HCT116 (cell line): ENCODE results near the gene CAMKK2. TPM values are rescaled to one million over a fixed set of nuclear protein-coding genes. Genes with fewer than 3 reads are reported as not detected.

Experiments used
- ATAC-seq: fragments of 200-7000 bp; cut with Tn5 transposase; 2 replicates; pipeline ENCODE4 v1.9.1; 2020; ENCODE audit warnings: mild to moderate bottlenecking, moderate library complexity
- BruUV-seq: library from RNA; stranded (reverse); fragments of 400-500 nt; replicated peaks from 2 replicates; lab custom pipeline; 2021; lab: Mats Ljungman, UMichigan
- CTCF ChIA-PET: fragments of 300-600 bp; sonication (Branson Sonifier 250); formaldehyde crosslinking; loops from one replicate; lab custom pipeline; 2021; ENCODE audit warnings: antibody characterized with exemption; lab: Charles Lee
- POLR2A ChIA-PET: fragments of 300-600, 350-600 bp; sonication (Branson Sonifier 250); formaldehyde crosslinking; loops from one replicate; lab custom pipeline; 2021; ENCODE audit warnings: antibody characterized with exemption; lab: Charles Lee
- RAD21 ChIA-PET, 2 experiments: fragments of 300-600 bp; sonication (Branson Sonifier 250); formaldehyde crosslinking; loops; one replicate each; lab custom pipeline; 2023; ENCODE audit warnings: low total read pairs in 2 of 2; ENCODE audit not compliant: uncharacterized antibody in 2 of 2, unreplicated experiment in 2 of 2, low non-redundant PET in 1 of 2; lab: Charles Lee
- DNase-seq: peaks from one replicate; pipeline ENCODE4 v3.0.0-alpha.2; 2010; ENCODE audit warnings: low read depth, low spot score
- H2AFZ ChIP-seq: fragments of 200-600 bp; shearing (Covaris generic), sonication (generic); 2 replicates; pipeline ENCODE4 v1.6.1; 2017; ENCODE audit warnings: low read depth, mixed run types, mixed read lengths, antibody characterized with exemption, low read length; ENCODE audit not compliant: poor library complexity, severe bottlenecking
- H3K27ac ChIP-seq: 2 replicates; pipeline ENCODE4 v1.5.1; 2012; ENCODE audit warnings: low read depth, low read length
- H3K27me3 ChIP-seq: fragments of 200-600 bp; sonication (generic); 2 replicates; pipeline ENCODE4 v1.6.1; 2016; ENCODE audit warnings: mixed run types, low read length, mixed read lengths; ENCODE audit not compliant: insufficient read depth
- H3K36me3 ChIP-seq, 2 experiments: fragments of 200-500 bp in 1 of 2; fragments of 200-600 bp in 1 of 2; sonication (Bioruptor generic) in 1 of 2; sonication (generic) in 1 of 2; 2 replicates each; pipeline versions ENCODE4 v1.5.1 to v1.6.1; 2014 to 2016; ENCODE audit warnings: low read length in 2 of 2, inconsistent platforms in 1 of 2, mixed read lengths in 1 of 2, mixed run types in 1 of 2; ENCODE audit not compliant: insufficient read depth in 2 of 2, control insufficient read depth in 1 of 2
- H3K4me1 ChIP-seq, 2 experiments: fragments of 200-600 bp in 1 of 2; sonication (generic) in 1 of 2; 2 replicates each; pipeline versions ENCODE4 v1.5.1 to v1.6.1; 2012 to 2017; ENCODE audit warnings: low read length in 2 of 2, inconsistent platforms in 1 of 2, mild to moderate bottlenecking in 1 of 2, mixed read lengths in 1 of 2, mixed run types in 1 of 2, moderate library complexity in 1 of 2; ENCODE audit not compliant: insufficient read depth in 2 of 2, control insufficient read depth in 1 of 2
- H3K4me2 ChIP-seq: fragments of 200-600 bp; sonication (generic); 2 replicates; pipeline ENCODE4 v1.6.1; 2017; ENCODE audit warnings: mixed run types, low read length, mixed read lengths
- H3K4me3 ChIP-seq, 2 experiments: fragments of 200-600 bp in 1 of 2; sonication (generic) in 1 of 2; replicated peaks in 1 of 2; 2 replicates each; pipeline ENCODE4 v1.5.1; 2011 to 2016; ENCODE audit warnings: low read length in 2 of 2, control low read depth in 1 of 2, low read depth in 1 of 2, mild to moderate bottlenecking in 1 of 2, mixed read lengths in 1 of 2, mixed run types in 1 of 2
- H3K79me2 ChIP-seq: fragments of 200-600 bp; sonication (generic); 2 replicates; pipeline ENCODE4 v1.6.1; 2017; ENCODE audit warnings: mild to moderate bottlenecking, mixed run types, low read length, moderate library complexity, mixed read lengths; ENCODE audit not compliant: insufficient read depth
- H3K9ac ChIP-seq: fragments of 200-600 bp; sonication (generic); 2 replicates; pipeline ENCODE4 v1.6.1; 2016; ENCODE audit warnings: low read length, mixed read lengths
- H3K9me2 ChIP-seq: fragments of 200-600 bp; sonication (generic), shearing (Covaris generic); 2 replicates; pipeline ENCODE4 v1.6.1; 2017; ENCODE audit warnings: mixed run types, mild to moderate bottlenecking, moderate library complexity; ENCODE audit not compliant: insufficient read depth
- H3K9me3 ChIP-seq, 2 experiments: fragments of 200-500 bp in 1 of 2; fragments of 200-600 bp in 1 of 2; sonication (Bioruptor generic) in 1 of 2; sonication (generic) in 1 of 2; 2 replicates each; pipeline ENCODE4 v1.6.1; 2014 to 2017; ENCODE audit warnings: low read length in 2 of 2, mixed read lengths in 2 of 2, inconsistent platforms in 1 of 2, low read depth in 1 of 2, mild to moderate bottlenecking in 1 of 2, mixed run types in 1 of 2, moderate library complexity in 1 of 2; ENCODE audit not compliant: control insufficient read depth in 1 of 2, insufficient read depth in 1 of 2
- H4K20me1 ChIP-seq: fragments of 200-600 bp; sonication (generic), shearing (Covaris generic); 2 replicates; pipeline ENCODE4 v1.6.1; 2017; ENCODE audit warnings: mixed run types, mild to moderate bottlenecking, moderate library complexity; ENCODE audit not compliant: insufficient read depth
- CEBPB ChIP-seq: IDR thresholded peaks from 2 replicates; pipeline ENCODE4 v1.6.1; 2012; ENCODE audit warnings: low read depth
- CTCF ChIP-seq, 3 experiments: fragments of 200-600 bp in 1 of 3; sonication (generic) in 1 of 3; IDR thresholded peaks in 2 of 3; conservative IDR thresholded peaks in 1 of 3; 2 replicates each; pipeline ENCODE4 v1.5.1; 2012 to 2017; ENCODE audit warnings: low read depth in 2 of 3, low read length in 2 of 3, antibody characterized with exemption in 1 of 3, borderline replicate concordance in 1 of 3, control low read depth in 1 of 3, mild to moderate bottlenecking in 1 of 3, mixed read lengths in 1 of 3, mixed run types in 1 of 3, moderate library complexity in 1 of 3; ENCODE audit not compliant: insufficient read depth in 1 of 3
- FOSL1 ChIP-seq: IDR thresholded peaks from 2 replicates; pipeline ENCODE4 v1.6.1; 2012; ENCODE audit warnings: low read depth
- JUND ChIP-seq: IDR thresholded peaks from 2 replicates; pipeline ENCODE4 v1.6.1; 2012
- MAX ChIP-seq: IDR thresholded peaks from 2 replicates; pipeline ENCODE4 v1.6.1; 2012
- POLR2AphosphoS5 ChIP-seq: IDR thresholded peaks from 2 replicates; pipeline ENCODE4 v1.6.1; 2011; ENCODE audit warnings: mild to moderate bottlenecking, low read depth, low read length, moderate library complexity
- RAD21 ChIP-seq: IDR thresholded peaks from 2 replicates; pipeline ENCODE4 v1.6.1; 2012; ENCODE audit warnings: low read depth, mild to moderate bottlenecking
- SRF ChIP-seq: IDR thresholded peaks from 2 replicates; pipeline ENCODE4 v1.6.1; 2012; ENCODE audit warnings: low read depth
- ZFX ChIP-seq: fragments of 450-650 bp; IDR thresholded peaks from 2 replicates; pipeline ENCODE4 v1.6.1; 2017
- intact Hi-C: fragments of 100-400 bp; cut with micrococcal nuclease; formaldehyde crosslinking; loops from 2 replicates; pipeline ENCODE4 v1.10.0; 2022
- total RNA-seq: library from RNA; stranded (reverse); gene quantifications from one replicate; pipeline ENCODE4 v1.2.1, GENCODE V29; 2021; ENCODE audit not compliant: unreplicated experiment

The CAMKK2 gene
- total RNA-seq, 1 experiment from 2014 or later = 33.8 TPM

GRCh38 chr12:121263206-121263935, 33.1 kb downstream of the CAMKK2 start (continued):
- no peak for TF ChIP-seq CTCF (IDR thresholded peaks at IDR 0.05 in 2 of 3, conservative IDR thresholded peaks at IDR 0.05 in 1 of 3; ENCODE audit: borderline replicate concordance in 1 of 3, insufficient read depth in 1 of 3, low read depth in 2 of 3, low read length in 2 of 3)

GRCh38 chr12:121261398-121261797, 35.1 kb downstream of the CAMKK2 start:
- no peak overlapping the region for H3K4me3 ChIP-seq
- DNase-seq (no peak), ATAC-seq (0 out of 2 replicates have a peak, but pooled peaks have one; percentile 22)
- H2AFZ ChIP-seq = no peak overlapping the region
- no TSS peak for BruUV-seq
- no peaks in the 10 kb centered on the region for H3K27me3 ChIP-seq
- H3K9me3 ChIP-seq = no peaks in the 10 kb centered on the region
- no peak for TF ChIP-seq SRF
- TF ChIP-seq CEBPB = no peak
- no peak for TF ChIP-seq RAD21
- TF ChIP-seq FOSL1 = no peak
- no peak for TF ChIP-seq POLR2AphosphoS5
- TF ChIP-seq ZFX = no peak
- no peak for TF ChIP-seq MAX
- TF ChIP-seq JUND = no peak
- CTCF ChIA-PET = no interaction called here
- POLR2A ChIA-PET = no interaction called here
- intact Hi-C loops = no loop called here
- no peaks in the 10 kb centered on the region for H3K9me2 ChIP-seq
- H3K79me2 ChIP-seq = no peaks in the 10 kb centered on the region
- H4K20me1 ChIP-seq = no peaks in the 10 kb centered on the region
- H3K4me1 ChIP-seq = no peaks in the 10 kb centered on the region
- H3K4me2 ChIP-seq = no peak overlapping the region
- RAD21 ChIA-PET = no interaction called here
- no peak overlapping the region for H3K27ac ChIP-seq
- H3K36me3 ChIP-seq = peaks cover 20 to 21% of the 10 kb centered on the region in 2 experiments; a peak in 3 of 4 replicates
- H3K9ac ChIP-seq = no peak overlapping the region
